MM.1S (cell line): ENCODE measurements around the gene ASPN.

Source experiments
- CTCF ChIP-seq: fragments of 300-600 bp; sonication (generic); IDR thresholded peaks from 2 replicates; pipeline ENCODE4 v1.5.1; 2016; ENCODE audit warnings: antibody characterized with exemption, low read length, mixed read lengths
- EZH2 ChIP-seq: fragments of 300-600 bp; sonication (generic); optimal IDR thresholded peaks from 2 replicates; pipeline ENCODE3; 2017; ENCODE audit warnings: low read depth, mild to moderate bottlenecking, antibody characterized with exemption, low read length, mixed read lengths

GRCh38 chr9:92520837-92521236 lies 38.5 kb upstream of the ASPN start:
- TF ChIP-seq CTCF (no peak), EZH2 (no peak)
